Body of pancreas (tissue), 4 donors: ENCODE results near the gene OR10C1. TPM values are rescaled to one million over a fixed set of nuclear protein-coding genes. Genes with fewer than 3 reads are reported as not detected.

Experiments
- ATAC-seq: fragments of 150-250 bp; one replicate; pipeline ENCODE4 v1.9.1; 2016
- DNase-seq, 4 donors: peaks; one replicate each; pipeline ENCODE4 v3.0.0-alpha.2; 2019
- H3K27ac ChIP-seq, 4 donors: fragments of 200-600 bp; sonication (generic); 1 replicate in 3 of 4; 2 replicates in 1 of 4; pipeline versions ENCODE4 v1.5.1 to v1.6.1; 2016 to 2019; ENCODE audit warnings: mild to moderate bottlenecking in 1 of 4, mixed read lengths in 1 of 4, moderate library complexity in 1 of 4
- H3K27me3 ChIP-seq, 2 donors: fragments of 200-600 bp; sonication (generic); one replicate each; pipeline ENCODE4 v1.6.0; 2016; ENCODE audit warnings: mild to moderate bottlenecking in 1 of 2
- H3K36me3 ChIP-seq, 2 donors: fragments of 200-600 bp; sonication (generic); replicated peaks in 1 of 2; 2 replicates each; pipeline ENCODE4 v1.5.1; 2016; ENCODE audit warnings: low read depth in 2 of 2; ENCODE audit not compliant: insufficient read depth in 1 of 2
- H3K4me1 ChIP-seq: fragments of 200-600 bp; sonication (generic); one replicate; pipeline ENCODE4 v1.6.0; 2016
- H3K4me3 ChIP-seq, 2 donors: fragments of 200-600 bp; sonication (generic); 1 replicate in 1 of 2; 2 replicates in 1 of 2; pipeline ENCODE4 v1.5.1; 2016 to 2019
- H3K9me3 ChIP-seq, 3 donors: fragments of 200-600 bp; sonication (generic); 1 replicate in 2 of 3; 2 replicates in 1 of 3; pipeline ENCODE4 v1.5.1; 2016
- POLR2A ChIP-seq, 3 donors: fragments of 450-650 bp; IDR thresholded peaks; one replicate each; pipeline ENCODE4 v1.6.1; 2016; ENCODE audit warnings: antibody characterized with exemption in 3 of 3, mild to moderate bottlenecking in 2 of 3
- WGBS, 2 donors: methylation state at CpG; one replicate each; pipeline ENCODE4 v1.1.5; 2017; 5-methylcytosine and 5-hydroxymethylcytosine counted together
- intact Hi-C: fragments of 100-400 bp; cut with DNase I; formaldehyde crosslinking; loops from one replicate; pipeline ENCODE4 v1.15.1; 2023
- total RNA-seq, 2 donors: library from RNA; depleted of rRNA; stranded (reverse); fragments of >200 nt; gene quantifications; one replicate each; pipeline ENCODE4 v1.1.0, GENCODE V29; 2016
- TF ChIP-seq, protein P1 (sequence below), 7 experiments: fragments of 450-650 bp in 4 of 7; fragments of 200-600 bp in 3 of 7; sonication (generic) in 3 of 7; IDR thresholded peaks; one replicate each; pipeline ENCODE4 v1.5.1; 2016 to 2019; ENCODE audit warnings: antibody characterized with exemption in 7 of 7

The OR10C1 gene
- total RNA-seq, 2 donors from 2014 or later, result not detected

DNA sequence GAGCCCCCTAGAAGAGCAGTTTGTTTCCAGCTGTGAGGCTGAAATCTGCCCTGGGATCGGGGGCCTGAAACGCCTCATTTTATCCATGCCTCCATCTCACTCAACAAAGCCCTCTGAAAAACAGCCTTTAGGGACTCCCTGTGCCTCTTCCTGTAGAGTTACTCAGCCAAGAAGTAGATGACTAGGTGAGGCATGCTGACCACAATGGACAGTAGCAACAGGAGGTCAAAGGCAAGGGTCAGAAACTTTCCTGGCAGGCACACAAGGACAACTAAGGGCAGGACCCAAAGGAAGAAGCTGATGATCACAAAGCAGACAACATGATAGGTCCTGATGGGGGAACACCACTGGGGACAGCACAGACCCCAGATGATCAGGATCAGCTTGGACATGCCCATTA lies 35.9 kb downstream of the OR10C1 start:
- ATAC-seq (no peak), DNase-seq (no peak)
- no peak overlapping the region for H3K4me3 ChIP-seq
- WGBS, 2 donors, result 71 to 79% methylated on average over 2 of the region's 2 CpGs
- no peaks in the 10 kb centered on the region for H3K9me3 ChIP-seq
- H3K36me3 ChIP-seq, result no peaks in the 10 kb centered on the region
- no peaks in the 10 kb centered on the region for H3K27me3 ChIP-seq
- TF ChIP-seq, protein P1, sequence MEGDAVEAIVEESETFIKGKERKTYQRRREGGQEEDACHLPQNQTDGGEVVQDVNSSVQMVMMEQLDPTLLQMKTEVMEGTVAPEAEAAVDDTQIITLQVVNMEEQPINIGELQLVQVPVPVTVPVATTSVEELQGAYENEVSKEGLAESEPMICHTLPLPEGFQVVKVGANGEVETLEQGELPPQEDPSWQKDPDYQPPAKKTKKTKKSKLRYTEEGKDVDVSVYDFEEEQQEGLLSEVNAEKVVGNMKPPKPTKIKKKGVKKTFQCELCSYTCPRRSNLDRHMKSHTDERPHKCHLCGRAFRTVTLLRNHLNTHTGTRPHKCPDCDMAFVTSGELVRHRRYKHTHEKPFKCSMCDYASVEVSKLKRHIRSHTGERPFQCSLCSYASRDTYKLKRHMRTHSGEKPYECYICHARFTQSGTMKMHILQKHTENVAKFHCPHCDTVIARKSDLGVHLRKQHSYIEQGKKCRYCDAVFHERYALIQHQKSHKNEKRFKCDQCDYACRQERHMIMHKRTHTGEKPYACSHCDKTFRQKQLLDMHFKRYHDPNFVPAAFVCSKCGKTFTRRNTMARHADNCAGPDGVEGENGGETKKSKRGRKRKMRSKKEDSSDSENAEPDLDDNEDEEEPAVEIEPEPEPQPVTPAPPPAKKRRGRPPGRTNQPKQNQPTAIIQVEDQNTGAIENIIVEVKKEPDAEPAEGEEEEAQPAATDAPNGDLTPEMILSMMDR (IDR thresholded peaks at IDR 0.05), result no peak
- no peak for TF ChIP-seq POLR2A (IDR thresholded peaks at IDR 0.05)
- no peak overlapping the region for H3K27ac ChIP-seq
- intact Hi-C loops, result no loop called here
- H3K4me1 ChIP-seq, result no peaks in the 10 kb centered on the region

DNA sequence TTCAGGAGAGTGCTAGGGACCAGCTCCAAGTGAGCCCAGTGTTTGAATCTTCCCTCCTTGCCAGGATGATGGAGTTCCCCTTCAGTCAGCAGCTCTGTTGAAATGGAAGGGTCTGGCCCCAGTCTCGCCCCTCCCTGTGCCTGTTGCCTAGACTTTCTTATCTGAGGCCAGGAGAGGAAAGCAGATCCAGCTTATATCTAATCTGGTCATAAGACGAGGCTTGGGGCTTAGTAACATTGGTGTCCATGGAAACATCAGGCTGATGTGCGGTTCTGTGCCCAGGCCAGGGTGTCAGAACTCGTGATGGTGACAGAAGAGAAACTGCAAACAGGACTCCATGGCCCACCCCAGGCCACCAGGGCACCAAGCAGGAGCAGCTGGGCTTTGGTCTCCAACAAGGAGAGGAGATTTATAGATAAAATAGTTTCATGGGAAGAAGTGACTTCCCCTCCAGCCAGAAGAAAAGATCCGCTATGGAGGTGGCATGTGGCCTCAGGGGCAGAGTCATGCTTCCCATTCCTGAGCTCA lies 38.9 kb downstream of the OR10C1 start:
- Histone ChIP-seq H3K27ac (no peak overlapping the region), H3K36me3 (no peaks in the 10 kb centered on the region), H3K27me3 (no peaks in the 10 kb centered on the region), H3K4me3 (no peak overlapping the region), H3K9me3 (no peaks in the 10 kb centered on the region), H3K4me1 (no peaks in the 10 kb centered on the region)
- intact Hi-C loops, result no loop called here
- 69 to 71% methylated on average over 5 of the region's 5 CpGs for WGBS, 2 donors
- no peak for ATAC-seq
- TF ChIP-seq POLR2A (IDR thresholded peaks at IDR 0.05), result no peak
- TF ChIP-seq, protein P1 (IDR thresholded peaks at IDR 0.05), result no peak
- no peak for DNase-seq

DNA sequence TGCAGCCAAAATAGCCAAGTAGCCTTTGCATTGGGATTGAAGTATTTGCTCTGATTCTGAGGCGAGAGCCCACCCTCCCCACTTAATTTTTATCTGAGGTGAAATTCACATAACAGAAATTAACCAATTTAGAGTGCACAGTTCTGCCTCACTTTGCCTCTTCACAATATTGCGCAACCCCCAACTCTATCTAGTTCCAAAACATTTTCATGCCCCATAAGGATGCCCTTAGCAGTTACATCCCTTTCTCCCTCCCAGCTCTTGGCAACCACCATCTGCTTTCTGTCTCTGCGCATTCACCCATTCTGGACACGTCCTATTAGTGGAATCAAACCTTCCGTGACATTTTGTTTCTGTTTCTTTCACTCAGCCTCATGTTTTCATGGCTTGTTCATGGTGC lies 39.6 kb downstream of the OR10C1 start:
- no peak for DNase-seq
- 84% methylated on average over 5 of the region's 5 CpGs for WGBS, 2 donors
- intact Hi-C loops, result no loop called here

DNA sequence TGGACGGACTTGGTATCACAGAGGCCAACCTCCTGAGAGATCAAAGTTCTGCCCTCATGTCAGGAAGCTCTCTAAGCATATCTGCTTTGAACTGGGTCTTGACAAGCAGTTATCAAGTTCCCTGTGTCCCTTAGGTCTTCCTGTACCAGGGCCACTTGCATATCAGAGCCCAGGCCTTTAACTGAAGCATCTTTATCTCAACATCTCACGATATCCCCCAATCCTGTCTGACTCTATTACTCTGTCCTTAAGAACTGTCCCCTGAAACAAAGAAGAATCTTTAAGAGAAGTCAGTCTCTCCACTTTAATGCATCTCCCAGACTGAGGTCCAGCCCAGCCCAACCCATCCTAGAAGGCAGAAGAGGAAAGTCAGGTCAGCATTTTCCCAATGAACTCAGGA lies 40.5 kb downstream of the OR10C1 start:
- no peak for TF ChIP-seq POLR2A (IDR thresholded peaks at IDR 0.05)
- TF ChIP-seq, protein P1 (IDR thresholded peaks at IDR 0.05), result no peak
- Histone ChIP-seq H3K4me1 (no peaks in the 10 kb centered on the region), H3K36me3 (no peaks in the 10 kb centered on the region), H3K4me3 (no peak overlapping the region), H3K27ac (no peak overlapping the region), H3K9me3 (no peaks in the 10 kb centered on the region), H3K27me3 (no peaks in the 10 kb centered on the region)
- intact Hi-C loops, result no loop called here
- 64 to 67% methylated on average over 2 of the region's 2 CpGs for WGBS, 2 donors
- ATAC-seq (no peak), DNase-seq (no peak)

More for the DNA sequence above, 39.6 kb downstream of the OR10C1 start:
- no peaks in the 10 kb centered on the region for H3K36me3 ChIP-seq
- H3K27me3 ChIP-seq, result no peaks in the 10 kb centered on the region
- no peaks in the 10 kb centered on the region for H3K9me3 ChIP-seq
- no peak for ATAC-seq
- TF ChIP-seq, protein P1 (IDR thresholded peaks at IDR 0.05), result no peak
- TF ChIP-seq POLR2A (IDR thresholded peaks at IDR 0.05), result no peak
- H3K4me3 ChIP-seq, result no peak overlapping the region
- H3K27ac ChIP-seq, result no peak overlapping the region
- H3K4me1 ChIP-seq, result no peaks in the 10 kb centered on the region

DNA sequence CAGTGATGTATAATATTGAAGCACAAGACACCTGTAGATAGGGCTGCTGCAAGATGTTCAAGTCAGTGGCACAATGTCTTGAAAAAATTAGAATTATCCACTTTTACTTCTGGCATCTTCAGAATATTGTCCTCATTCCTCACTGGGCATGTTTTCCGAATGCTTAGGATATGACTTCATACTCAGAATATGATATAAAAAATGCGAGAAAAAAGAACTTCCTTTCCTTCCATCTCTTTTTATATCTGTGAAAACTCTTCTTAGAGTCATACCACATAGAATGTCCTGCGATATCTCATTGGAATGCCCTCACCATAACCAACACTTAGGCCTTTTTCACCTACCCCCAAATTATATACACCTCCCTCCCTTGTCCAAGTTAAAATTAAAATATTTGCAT lies 44.1 kb downstream of the OR10C1 start:
- TF ChIP-seq, protein P1 (IDR thresholded peaks at IDR 0.05), result no peak
- no peak for TF ChIP-seq POLR2A (IDR thresholded peaks at IDR 0.05)
- H3K36me3 ChIP-seq, result no peaks in the 10 kb centered on the region
- ATAC-seq (no peak), DNase-seq (no peak)
- no peaks in the 10 kb centered on the region for H3K9me3 ChIP-seq
- H3K27ac ChIP-seq, result no peak overlapping the region
- 83 to 89% methylated on average over 3 of the region's 3 CpGs for WGBS, 2 donors
- H3K4me3 ChIP-seq, result no peak overlapping the region
- intact Hi-C loops, result no loop called here
- H3K4me1 ChIP-seq, result no peaks in the 10 kb centered on the region
- no peaks in the 10 kb centered on the region for H3K27me3 ChIP-seq
